Astrocyte (in vitro differentiated cells and primary cell): ENCODE results near the gene COL6A3. TPM values are rescaled to one million over a fixed set of nuclear protein-coding genes. Genes with fewer than 3 reads are reported as not detected.

Experiments
- DNase-seq: peaks from one replicate; pipeline ENCODE4 v3.0.0-alpha.2; 2010; ENCODE audit warnings: low read depth
- FAIRE-seq: peaks from 2 replicates; lab custom pipeline; 2011; peaks lifted over from hg19 to GRCh38; lab: Jason Lieb, UNC
- H2AFZ ChIP-seq: 2 replicates; pipeline ENCODE4 v1.6.0; 2012; ENCODE audit warnings: low read depth, low read length, inconsistent platforms
- H3K27ac ChIP-seq: 2 replicates; pipeline ENCODE4 v1.5.1; 2011; ENCODE audit warnings: low read depth, low read length, inconsistent platforms
- H3K27me3 ChIP-seq: 2 replicates; pipeline ENCODE4 v1.6.0; 2011; ENCODE audit warnings: low read length, inconsistent platforms; ENCODE audit not compliant: insufficient read depth
- H3K36me3 ChIP-seq: 2 replicates; pipeline ENCODE4 v1.5.1; 2011; ENCODE audit warnings: low read length, inconsistent platforms; ENCODE audit not compliant: insufficient read depth
- H3K4me1 ChIP-seq: 2 replicates; pipeline ENCODE4 v1.5.1; 2011; ENCODE audit warnings: low read length, inconsistent platforms; ENCODE audit not compliant: insufficient read depth
- H3K4me2 ChIP-seq: 2 replicates; pipeline ENCODE4 v1.6.0; 2012; ENCODE audit warnings: low read length, inconsistent platforms
- H3K4me3 ChIP-seq: 2 replicates; pipeline ENCODE4 v1.5.1; 2011; ENCODE audit warnings: low read depth, mild to moderate bottlenecking, low read length, inconsistent platforms; ENCODE audit not compliant: insufficient read depth
- H3K79me2 ChIP-seq: 2 replicates; pipeline ENCODE4 v1.6.0; 2012; ENCODE audit warnings: mild to moderate bottlenecking, low read length, inconsistent platforms; ENCODE audit not compliant: insufficient read depth
- H3K9ac ChIP-seq: 2 replicates; pipeline ENCODE4 v1.6.0; 2012; ENCODE audit warnings: mild to moderate bottlenecking, low read length, inconsistent platforms
- H3K9me3 ChIP-seq: 2 replicates; pipeline ENCODE4 v1.5.1; 2012; ENCODE audit warnings: low read depth, mild to moderate bottlenecking, low read length, inconsistent platforms; ENCODE audit not compliant: insufficient read depth
- H4K20me1 ChIP-seq: 2 replicates; pipeline ENCODE4 v1.6.0; 2012; ENCODE audit warnings: low read length, inconsistent platforms; ENCODE audit not compliant: insufficient read depth
- H3K27ac Mint-ChIP-seq: one replicate; pipeline ENCODE4 v1.8.0; 2021; ENCODE audit warnings: mild to moderate bottlenecking, mixed read lengths; ENCODE audit not compliant: unreplicated experiment
- H3K27me3 Mint-ChIP-seq: one replicate; pipeline ENCODE4 v1.8.0; 2021; ENCODE audit warnings: low read depth, mixed read lengths; ENCODE audit not compliant: unreplicated experiment
- H3K36me3 Mint-ChIP-seq: one replicate; pipeline ENCODE4 v1.8.0; 2021; ENCODE audit warnings: low read depth, mixed read lengths; ENCODE audit not compliant: unreplicated experiment
- H3K4me1 Mint-ChIP-seq: one replicate; pipeline ENCODE4 v1.8.0; 2021; ENCODE audit warnings: low read depth, mixed read lengths; ENCODE audit not compliant: unreplicated experiment
- H3K4me3 Mint-ChIP-seq: one replicate; pipeline ENCODE4 v1.8.0; 2021; ENCODE audit warnings: mild to moderate bottlenecking, moderate library complexity, mixed read lengths; ENCODE audit not compliant: unreplicated experiment
- H3K9me3 Mint-ChIP-seq: one replicate; pipeline ENCODE4 v1.8.0; 2021; ENCODE audit warnings: mild to moderate bottlenecking, mixed read lengths; ENCODE audit not compliant: unreplicated experiment
- CTCF ChIP-seq: IDR thresholded peaks from 2 replicates; pipeline ENCODE4 v1.5.1; 2011; ENCODE audit warnings: low read depth, mild to moderate bottlenecking, inconsistent platforms, low read length, moderate library complexity; ENCODE audit not compliant: insufficient read depth
- EZH2 ChIP-seq: IDR thresholded peaks from 2 replicates; pipeline ENCODE4 v1.6.1; 2012; ENCODE audit warnings: mild to moderate bottlenecking, low read length, inconsistent platforms; ENCODE audit not compliant: insufficient read depth
- total RNA-seq: library from RNA; stranded (reverse); gene quantifications from 2 replicates; pipeline ENCODE4 v1.2.1, GENCODE V29; 2021

Gene COL6A3
- total RNA-seq, 1 donor from 2014 or later = 200 TPM

- H3K4me1 ChIP-seq = no peaks in the 10 kb centered on the region
- no peaks in the 10 kb centered on the region for H3K27me3 ChIP-seq
- Mint-ChIP-seq H3K4me1 (peaks cover 12% of the 10 kb centered on the region), H3K4me3 (no peak overlapping the region), H3K27ac (no peak overlapping the region), H3K36me3 (peaks cover 20% of the 10 kb centered on the region), H3K27me3 (no peaks in the 10 kb centered on the region), H3K9me3 (peaks cover 6% of the 10 kb centered on the region)
- no peak for FAIRE-seq
- H3K4me2 ChIP-seq = no peak overlapping the region
- DNase-seq = peak; percentile 45
- H3K9me3 ChIP-seq = no peaks in the 10 kb centered on the region
- no peak overlapping the region for H3K4me3 ChIP-seq
- no peaks in the 10 kb centered on the region for H4K20me1 ChIP-seq
- no peak overlapping the region for H3K27ac ChIP-seq
- no peak overlapping the region for H3K9ac ChIP-seq
- peaks cover 30% of the 10 kb centered on the region for H3K36me3 ChIP-seq
- H3K79me2 ChIP-seq = no peaks in the 10 kb centered on the region
- no peak for TF ChIP-seq CTCF
- no peak for TF ChIP-seq EZH2
- no peak overlapping the region for H2AFZ ChIP-seq
Observed at GRCh38 chr2:237326266-237327171, 87.4 kb downstream of the COL6A3 start.

GRCh38 chr2:237324837-237325236 is 89.1 kb downstream of the COL6A3 start:
- Histone ChIP-seq H3K79me2 (no peaks in the 10 kb centered on the region), H3K27me3 (no peaks in the 10 kb centered on the region), H3K27ac (peak overlapping the region; percentile 30), H3K9ac (no peak overlapping the region), H3K4me1 (no peaks in the 10 kb centered on the region), H4K20me1 (no peaks in the 10 kb centered on the region), H3K36me3 (peaks cover 23% of the 10 kb centered on the region), H3K4me2 (no peak overlapping the region), H3K9me3 (no peaks in the 10 kb centered on the region), H2AFZ (no peak overlapping the region), H3K4me3 (no peak overlapping the region)
- FAIRE-seq (no peak), DNase-seq (peak; percentile 30)
- no peaks in the 10 kb centered on the region for H3K27me3 Mint-ChIP-seq
- H3K4me1 Mint-ChIP-seq = peaks cover 7% of the 10 kb centered on the region
- peaks cover 10% of the 10 kb centered on the region for H3K9me3 Mint-ChIP-seq
- no peak overlapping the region for H3K4me3 Mint-ChIP-seq
- TF ChIP-seq CTCF (no peak), EZH2 (no peak)
- no peak overlapping the region for H3K27ac Mint-ChIP-seq
- peaks cover 31% of the 10 kb centered on the region for H3K36me3 Mint-ChIP-seq

- H3K79me2 ChIP-seq = no peaks in the 10 kb centered on the region
- H3K4me2 ChIP-seq = no peak overlapping the region
- peaks cover 23% of the 10 kb centered on the region for H3K36me3 ChIP-seq
- H3K4me1 ChIP-seq = no peaks in the 10 kb centered on the region
- H4K20me1 ChIP-seq = no peaks in the 10 kb centered on the region
- H3K9me3 Mint-ChIP-seq = peaks cover 10% of the 10 kb centered on the region
- no peak overlapping the region for H3K9ac ChIP-seq
- peaks cover 7% of the 10 kb centered on the region for H3K4me1 Mint-ChIP-seq
- peaks cover 1% of the 10 kb centered on the region for H3K27me3 Mint-ChIP-seq
- H3K9me3 ChIP-seq = no peaks in the 10 kb centered on the region
- peak overlapping the region; percentile 10 for H3K27ac Mint-ChIP-seq
- H3K36me3 Mint-ChIP-seq = peaks cover 33% of the 10 kb centered on the region
- H3K4me3 ChIP-seq = no peak overlapping the region
- peak overlapping the region; percentile 30 for H3K27ac ChIP-seq
- H3K27me3 ChIP-seq = no peaks in the 10 kb centered on the region
- no peak overlapping the region for H2AFZ ChIP-seq
- peak; percentile 43 for DNase-seq
- TF ChIP-seq CTCF (no peak), EZH2 (no peak)
- FAIRE-seq = peak; percentile 13
- no peak overlapping the region for H3K4me3 Mint-ChIP-seq
Observed at GRCh38 chr2:237324405-237324831, 89.5 kb downstream of the COL6A3 start.
